GM21390 (cell line): ENCODE measurements around the gene EMCN.
"Not testable (repeated sequence)": the region's sequence is repeated elsewhere in the genome, so short reads cannot be mapped to it uniquely, and the experiment has no call there.

Experiments used
- ATAC-seq: cut with Tn5 transposase; IDR thresholded peaks from one replicate; pipeline ENCODE4 v1.9.1; 2021; ENCODE audit not compliant: unreplicated experiment

EMCN gene, protein sequence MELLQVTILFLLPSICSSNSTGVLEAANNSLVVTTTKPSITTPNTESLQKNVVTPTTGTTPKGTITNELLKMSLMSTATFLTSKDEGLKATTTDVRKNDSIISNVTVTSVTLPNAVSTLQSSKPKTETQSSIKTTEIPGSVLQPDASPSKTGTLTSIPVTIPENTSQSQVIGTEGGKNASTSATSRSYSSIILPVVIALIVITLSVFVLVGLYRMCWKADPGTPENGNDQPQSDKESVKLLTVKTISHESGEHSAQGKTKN

DNA sequence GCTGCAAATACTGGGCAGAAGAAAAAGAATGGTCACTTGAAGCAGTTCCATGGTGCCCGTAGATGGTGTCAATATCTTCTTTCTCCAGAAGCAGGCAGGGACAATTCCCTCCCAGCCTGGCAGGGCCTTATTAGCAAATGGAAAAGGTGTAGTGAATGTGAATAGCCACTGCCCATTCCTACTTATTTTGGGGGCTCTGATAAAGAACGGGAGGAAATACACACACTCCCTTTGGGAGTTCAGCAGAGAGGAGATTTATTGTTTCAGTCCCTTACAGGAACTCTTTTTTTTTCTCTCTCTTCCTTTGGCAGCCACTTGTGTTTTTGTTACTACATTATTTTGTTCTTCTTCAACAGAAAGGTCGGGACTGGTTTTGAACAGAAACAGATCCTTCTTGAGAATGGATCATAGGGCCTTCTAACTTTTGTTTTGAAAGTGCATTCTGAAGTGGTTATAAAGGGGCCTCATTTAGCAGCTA, at the start of gene EMCN:
EMCN (minus strand) TSS at position 159 of the 478 bp plus-strand sequence; CDS start at position 51, 108 bp downstream.
- ATAC-seq, result no peak

DNA sequence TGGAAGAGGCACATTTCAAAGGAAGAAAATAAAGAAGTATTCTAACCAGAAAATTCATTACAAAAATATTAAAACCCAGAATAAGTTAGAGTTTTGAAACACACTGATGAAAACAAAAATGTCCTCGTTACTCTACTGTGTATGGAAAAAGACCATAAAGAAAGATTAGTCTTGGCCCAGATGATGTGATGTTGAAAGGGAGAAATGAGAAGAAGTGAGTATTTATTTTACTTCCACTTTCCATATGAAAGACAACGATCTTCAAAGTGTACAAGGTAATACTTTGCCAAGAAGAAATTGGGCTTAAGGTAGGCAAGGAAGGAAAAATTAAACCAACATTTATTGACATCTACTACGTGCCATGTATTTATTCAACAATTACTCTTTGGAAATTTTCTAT, 48.6 kb upstream of the EMCN start:
- ATAC-seq, result peak; percentile 54

DNA sequence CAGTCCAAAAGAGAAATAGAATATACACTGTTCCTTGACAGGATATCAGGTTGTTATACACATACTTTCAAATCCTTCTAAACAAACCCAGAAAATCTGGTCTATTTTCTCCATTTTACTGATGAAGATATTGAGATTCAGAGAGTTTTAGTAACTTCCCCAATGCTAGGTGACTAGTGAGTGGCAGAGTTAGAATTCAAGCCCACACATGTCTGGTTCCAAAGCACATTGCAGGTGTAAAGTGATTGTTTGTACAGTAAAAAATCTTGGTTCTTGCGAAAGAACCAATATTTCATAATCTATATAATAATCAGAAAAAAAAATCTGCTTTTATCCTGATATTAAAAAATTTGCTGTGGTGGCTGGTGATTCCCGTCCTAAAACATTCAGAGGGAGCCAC, 39.5 kb upstream of the EMCN start:
- ATAC-seq, result no peak

DNA sequence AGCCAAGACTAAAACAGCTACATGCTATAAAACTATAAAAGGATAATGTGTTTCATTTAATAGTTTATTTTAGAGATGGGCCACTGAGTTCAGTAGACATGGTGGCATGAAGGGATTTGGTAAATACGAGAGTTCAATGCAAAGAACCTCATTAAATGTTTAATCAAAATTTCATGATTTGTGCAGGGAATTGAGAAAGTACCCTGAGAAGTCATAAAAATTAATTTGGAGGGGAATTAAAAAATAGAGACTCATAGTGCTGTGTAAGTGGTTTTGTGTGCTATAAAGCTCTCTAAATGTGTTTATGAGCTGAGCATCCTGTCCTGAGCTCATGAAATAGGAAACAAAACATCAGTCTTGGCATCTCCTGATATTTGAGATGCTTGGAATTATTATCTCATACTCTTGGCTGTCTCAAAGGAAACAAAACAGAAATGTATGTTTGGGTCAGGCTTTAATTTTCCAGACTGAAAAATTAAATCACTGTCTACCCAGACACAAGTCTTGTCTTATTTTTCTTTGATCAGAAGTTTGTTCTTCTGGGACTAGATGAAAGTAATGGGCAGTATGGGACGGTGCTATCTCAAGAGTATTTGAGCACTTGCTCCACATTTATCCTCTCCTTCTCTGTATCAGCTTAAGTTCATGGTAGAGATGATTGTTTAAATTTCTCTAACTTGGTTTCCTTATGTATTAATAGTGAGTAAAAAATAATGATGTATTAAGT, 38.0 kb upstream of the EMCN start:
- no peak for ATAC-seq

DNA sequence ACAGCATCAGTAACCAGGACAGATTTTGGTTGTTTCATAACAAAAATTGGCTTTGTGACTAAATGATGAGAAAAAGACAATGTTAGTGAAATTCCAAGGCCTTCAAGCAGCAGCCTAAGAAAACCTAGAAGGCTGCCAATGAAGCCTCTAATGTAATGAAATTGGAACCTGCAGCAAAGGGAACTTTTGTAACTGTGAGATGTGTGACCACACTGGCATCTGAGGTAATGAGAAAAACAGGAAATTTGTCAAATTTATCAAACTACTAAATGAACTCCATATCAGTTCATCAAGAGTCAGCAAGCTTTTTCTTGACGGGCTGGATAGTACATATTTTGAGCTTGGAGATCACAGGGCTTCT, 30.4 kb upstream of the EMCN start:
- no peak for ATAC-seq

DNA sequence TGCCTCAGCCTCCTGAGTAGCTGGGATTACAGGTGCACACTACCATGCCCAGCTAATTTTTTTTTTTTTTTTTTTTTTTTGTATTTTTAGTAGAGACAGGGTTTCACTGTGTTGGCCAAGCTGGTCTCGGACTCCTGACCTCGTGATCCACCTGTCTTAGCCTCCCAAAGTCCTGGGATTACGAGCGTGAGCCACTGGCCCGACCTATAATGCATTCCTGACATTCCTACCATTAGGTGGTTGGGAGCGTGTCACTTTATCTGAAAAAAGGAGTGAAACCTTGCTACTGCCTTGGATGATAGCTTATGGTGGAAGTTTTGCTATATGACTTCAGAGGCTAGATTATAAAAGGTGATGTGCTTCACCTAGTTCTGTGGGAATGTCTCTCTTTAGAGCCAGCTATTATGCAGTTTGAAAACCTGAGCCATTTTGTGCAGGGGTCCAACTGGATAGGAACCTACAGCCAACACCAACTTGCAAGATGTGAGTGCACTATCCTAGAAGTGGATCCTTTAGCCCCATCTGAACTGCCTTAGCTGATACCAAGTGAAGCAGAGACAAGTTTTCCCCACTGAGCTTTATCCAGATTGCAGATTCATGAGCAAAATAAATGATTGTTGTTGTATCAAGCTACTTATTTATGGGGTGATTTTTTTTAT, 29.8 kb upstream of the EMCN start:
- no peak for ATAC-seq

DNA sequence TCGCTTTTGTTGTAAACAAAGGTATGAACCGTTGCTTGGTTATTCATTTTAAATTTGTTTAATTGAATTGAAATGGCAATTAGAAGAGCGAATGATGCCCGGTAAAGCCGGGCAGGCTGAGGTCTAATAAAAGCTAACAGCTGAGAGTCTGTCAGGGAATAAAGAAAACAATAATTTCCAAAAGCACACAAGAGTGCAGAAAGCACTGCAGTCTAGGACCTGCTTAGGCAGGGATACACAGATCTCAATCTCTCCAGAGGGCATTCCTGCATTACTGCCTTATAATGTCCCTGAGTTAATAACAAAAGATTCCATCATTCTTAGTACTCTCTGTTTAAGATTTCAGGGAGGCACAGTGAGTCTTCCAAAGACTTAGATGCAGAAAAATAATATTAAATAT, 27.6 kb upstream of the EMCN start:
- no peak for ATAC-seq

DNA sequence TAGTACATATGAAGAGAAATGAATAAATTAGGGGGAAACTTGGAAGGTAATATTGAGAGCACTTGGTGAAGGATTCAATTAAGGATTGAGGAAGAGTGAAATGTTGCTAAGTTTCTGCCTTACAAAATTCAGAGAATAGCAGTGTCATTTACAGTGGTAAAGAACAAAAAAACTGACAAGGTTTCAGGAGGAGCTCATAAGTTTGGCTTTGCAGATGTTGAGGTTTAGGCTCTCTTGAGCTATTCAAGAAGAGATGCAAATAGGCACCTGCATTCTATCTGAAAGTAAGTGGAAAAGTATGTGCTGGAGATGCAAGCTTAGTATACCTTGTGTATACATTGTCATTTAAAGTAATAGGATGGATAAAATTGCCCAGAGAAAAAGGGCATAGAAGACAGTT, 22.3 kb upstream of the EMCN start:
- no peak for ATAC-seq

DNA sequence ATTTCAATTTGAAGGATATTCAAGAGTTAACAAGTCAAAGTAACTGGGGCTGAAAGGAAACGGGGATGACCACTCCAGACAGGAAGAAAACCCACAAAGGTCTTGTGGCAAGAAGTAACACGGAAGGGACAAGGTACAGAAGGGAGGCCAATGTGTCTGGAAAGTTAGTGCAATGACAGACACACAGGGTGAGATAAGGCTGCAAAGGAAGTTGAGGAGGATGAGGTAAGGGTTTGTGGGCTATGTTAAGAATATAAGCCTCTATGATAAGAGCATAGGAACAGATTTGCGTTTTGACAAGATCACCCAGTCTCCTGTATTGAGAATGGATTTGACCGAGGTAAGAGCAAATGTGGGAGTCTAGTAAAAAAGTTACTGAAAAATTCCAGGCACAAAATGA, 21.9 kb upstream of the EMCN start:
- no peak for ATAC-seq

DNA sequence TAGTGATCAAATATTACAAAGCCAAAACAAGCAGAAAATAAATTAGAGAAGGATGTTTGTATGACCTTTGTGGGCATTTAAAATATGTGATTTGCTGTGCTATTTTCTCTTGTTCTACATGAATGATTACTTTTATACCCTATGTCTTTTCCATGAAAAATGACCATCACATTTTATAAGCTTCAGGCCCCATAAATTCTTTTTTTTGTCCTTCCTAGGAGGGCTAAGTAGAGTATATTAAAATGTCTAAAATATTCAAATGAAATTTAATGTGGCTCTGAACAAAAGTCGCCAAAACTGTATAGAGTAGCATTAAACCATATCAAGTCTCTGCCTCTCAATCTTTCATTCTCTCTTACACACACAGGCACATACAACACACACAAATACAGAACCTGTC, 15.9 kb upstream of the EMCN start:
- ATAC-seq, result no peak

DNA sequence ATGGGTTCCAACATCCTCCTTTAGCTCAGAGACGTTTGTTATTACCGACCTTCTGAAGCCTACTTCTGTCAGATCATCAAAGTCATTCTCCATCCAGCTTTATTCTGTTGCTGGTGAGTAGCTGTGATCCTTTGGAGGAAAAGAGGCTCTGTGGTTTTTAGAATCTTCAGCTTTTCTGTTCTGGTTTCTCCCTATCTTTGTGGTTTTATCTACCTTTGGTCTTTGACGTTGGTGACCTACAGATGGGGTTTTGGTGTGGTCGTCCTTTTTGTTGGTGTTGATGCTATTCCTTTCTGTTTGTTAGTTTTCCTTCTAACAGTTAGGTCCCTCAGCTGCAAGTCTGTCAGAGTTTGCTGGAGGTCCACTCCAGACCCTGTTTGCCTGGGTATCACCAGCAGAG, 12.3 kb upstream of the EMCN start:
- ATAC-seq, result not testable (repeated sequence)

DNA sequence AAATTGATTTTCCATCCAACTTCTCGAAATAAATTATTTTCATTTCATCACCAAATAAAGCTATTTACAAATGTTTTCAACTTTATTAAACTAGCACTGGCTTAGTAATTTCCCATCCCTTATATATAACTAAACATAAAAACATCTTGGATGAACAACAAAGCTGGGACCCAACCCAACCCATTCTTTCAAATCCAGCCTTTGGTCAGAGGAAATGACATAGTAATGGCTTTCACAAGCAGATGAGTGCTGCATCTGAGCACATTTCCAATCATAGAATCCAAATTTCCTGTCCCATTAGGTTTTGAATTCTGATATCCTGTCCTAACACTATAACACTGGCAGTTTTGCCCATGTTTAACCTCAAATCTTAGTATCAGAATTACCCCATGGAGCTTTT, 7.9 kb upstream of the EMCN start:
- ATAC-seq, result no peak

DNA sequence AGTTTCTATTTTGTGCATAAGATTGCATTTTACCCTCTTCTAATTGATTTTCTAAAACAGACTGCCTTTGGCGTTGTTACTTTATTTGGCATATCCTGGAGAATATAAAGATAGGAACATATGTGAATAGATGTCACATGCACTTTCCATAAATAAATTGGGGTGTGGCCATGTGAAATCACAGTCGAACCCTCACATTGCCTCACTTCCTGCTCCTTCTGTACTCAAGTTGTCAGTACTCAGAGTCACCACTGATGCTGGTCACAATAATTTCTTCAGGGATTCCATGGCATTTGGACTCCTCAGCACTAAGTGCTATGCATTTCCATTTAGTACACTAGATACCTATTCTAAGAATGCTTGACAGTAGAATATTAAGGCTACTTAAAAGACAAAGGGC, 1.4 kb upstream of the EMCN start:
- ATAC-seq, result no peak

DNA sequence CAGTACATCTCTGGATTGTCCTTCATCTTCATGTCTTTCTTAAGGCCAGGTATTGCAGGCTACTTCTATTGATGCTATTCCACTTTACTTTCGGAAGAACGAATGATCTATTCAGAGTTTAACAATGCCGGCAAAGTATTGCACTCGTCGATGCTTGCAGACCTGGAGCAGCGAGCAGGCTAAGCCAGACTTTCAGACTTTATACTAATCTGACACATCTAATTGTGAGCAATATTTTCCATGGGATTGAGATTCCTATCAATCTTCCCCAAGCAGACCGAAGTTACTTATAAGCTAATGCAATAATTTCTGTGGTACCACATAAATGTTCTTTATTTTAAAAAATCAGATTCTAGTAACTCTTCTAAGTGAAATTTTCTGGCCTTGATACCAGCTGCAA, 1.6 kb downstream of the EMCN start:
- no peak for ATAC-seq

DNA sequence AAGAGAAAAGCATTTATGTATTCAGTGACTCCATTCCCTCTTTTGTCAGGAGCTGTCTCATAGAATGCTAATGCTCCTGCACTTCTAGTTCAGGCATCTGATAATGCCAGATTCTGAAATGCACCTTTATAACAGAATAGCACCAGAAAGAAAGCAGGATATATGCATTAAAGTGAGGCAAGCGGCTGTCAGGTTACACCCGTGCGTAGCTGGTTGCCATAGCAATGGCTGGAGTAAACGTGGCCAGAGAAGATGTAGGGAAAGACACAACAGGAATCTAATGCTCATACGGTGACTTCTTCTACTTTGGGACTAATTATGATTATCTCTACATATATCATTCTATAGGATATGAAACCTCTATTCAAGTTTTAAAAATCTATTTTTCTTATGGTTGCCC, 5.9 kb downstream of the EMCN start:
- no peak for ATAC-seq

DNA sequence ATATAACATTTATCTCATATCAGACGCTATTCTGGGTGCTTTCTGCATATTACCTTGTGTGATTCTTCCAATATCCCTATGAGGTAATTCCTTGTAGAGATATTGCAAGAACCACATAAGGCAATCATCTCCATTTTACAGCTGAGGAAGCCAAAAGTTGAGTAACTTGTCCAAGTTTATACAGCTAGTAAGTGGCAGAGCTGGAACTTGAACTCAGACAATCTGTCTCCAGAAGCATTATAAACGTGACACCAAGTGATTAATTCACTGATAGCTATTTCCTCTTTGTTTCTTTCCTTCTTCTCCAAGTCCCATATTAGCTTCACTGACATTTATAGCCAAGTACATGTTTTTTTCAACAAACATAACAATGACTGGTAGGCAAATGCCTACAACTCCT, 7.3 kb downstream of the EMCN start:
- no peak for ATAC-seq

DNA sequence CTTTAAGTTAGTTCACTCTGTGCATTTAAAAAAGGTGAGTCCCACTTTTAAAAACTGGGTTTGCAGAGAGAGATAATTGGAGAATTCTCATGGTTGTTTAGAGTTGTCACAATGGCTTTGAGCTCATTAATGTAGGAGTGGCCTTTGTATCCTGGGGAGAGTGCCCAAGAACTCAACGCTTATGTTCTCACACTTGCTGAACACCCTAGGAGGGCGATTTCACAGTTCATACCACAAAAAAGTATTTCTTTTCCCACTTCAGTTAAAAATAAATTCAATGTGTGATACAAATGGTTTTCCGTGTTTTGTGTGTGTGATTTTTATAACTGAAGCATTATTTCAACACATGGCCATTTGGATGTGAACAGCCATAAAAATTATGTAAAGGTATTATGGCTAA, 8.4 kb downstream of the EMCN start:
- ATAC-seq, result no peak

DNA sequence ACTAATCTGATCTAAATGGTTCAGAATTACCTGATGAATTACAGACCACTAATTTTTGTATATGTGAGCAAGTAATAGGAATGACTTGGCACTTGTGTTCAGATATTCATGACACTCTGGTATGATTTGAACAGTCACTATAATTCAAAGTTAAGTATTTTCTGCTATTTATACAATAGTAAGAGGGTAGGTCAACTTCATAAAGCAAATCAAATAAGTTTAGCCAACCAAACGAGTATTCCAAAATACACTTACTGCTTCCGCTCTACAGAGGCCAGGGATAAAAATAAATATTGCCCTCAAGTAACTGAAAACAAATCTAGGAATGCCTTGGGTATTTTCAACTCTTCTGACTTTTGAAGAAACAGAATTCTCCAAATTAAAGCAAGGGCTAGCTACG, 9.1 kb downstream of the EMCN start:
- no peak for ATAC-seq

DNA sequence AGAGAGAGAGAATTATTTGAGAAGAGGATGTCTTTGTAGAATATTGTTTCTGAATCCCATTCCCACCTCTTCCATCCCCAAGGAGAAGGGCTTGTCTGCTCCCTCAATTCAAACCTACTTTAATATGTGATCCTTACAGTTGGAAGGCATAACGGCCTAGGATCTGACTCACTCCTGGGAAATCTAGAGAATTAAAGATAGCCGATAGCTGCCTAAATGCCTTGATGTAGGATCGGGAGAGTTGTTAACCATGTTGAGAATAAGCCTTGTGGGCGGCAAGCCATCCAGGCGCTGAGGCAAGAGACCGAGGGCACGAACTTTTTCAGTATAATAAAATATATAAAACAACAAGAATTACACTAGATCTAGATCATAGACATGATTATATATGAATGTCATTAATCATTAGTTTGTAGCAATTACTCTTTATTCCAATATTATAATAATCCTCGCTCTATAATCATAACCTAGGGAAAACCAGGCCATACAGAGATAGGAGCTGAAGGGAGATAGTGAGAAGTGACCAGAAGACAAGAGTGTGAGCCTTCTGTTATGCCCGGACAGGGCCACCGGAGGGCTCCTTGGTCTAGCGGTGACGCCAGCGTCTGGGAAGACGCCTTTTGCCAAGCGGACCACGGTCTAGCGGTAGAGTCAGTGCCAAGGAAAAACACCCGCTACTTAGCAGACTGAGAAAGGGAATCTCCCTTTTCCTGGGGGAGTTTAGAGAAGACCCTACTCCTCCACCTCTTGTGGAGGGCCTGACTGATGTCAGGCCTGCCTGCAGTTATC, 13.5 kb downstream of the EMCN start:
- ATAC-seq, result no peak

DNA sequence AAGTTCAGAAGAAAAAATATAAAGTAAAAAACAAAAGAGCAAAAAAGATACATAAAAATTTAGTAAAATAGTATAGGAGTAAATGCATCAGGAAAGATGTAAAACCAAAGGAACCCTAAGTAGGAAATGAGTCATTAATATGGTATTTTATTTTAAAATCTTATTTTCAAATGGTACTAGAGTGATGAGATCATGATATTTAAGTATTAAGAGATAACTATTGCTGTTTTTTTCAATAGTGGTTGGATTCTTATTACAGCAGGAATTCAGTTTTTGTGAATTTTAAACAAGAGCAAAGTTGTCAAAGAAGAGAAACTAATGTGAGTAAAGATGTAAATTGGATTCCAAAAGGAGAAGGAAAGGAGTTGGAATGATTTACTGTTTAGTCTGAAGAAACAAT, 20.0 kb downstream of the EMCN start:
- no peak for ATAC-seq

DNA sequence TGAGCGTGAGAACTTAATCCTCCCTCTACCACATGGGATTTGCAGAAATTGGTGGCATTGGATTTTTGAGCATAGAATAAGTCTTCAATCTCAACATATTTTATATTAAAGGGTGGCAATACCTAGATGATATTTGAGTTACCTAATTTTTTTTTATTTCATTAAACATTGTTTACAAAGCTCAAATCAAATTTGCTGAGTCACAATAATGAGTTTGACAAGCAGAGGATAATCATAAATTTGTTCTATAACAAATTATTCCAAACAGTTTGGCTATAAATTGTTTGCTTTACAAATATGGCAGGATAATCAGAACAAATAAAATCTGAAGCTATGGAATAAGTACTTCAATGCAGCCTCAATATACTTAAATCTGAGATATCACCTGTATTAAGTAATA, 22.7 kb downstream of the EMCN start:
- ATAC-seq, result no peak

DNA sequence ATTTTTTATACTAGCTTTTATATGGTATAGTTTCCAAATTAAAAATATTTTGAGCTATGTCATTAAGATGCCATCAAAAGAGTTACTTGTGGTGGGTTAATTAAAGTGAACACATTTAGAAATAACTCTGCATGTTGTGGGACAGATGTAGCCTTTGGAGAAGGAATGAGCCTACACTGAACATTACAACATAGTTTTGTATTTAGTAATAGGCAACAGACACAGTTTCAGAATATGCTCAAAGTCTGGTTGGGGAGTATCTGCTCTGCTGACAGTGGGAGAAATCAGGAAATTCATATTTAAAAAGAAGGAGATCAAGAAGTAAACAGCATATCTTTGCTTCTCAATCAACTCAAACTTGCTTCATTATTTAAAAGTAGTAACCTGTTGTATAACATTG, 23.7 kb downstream of the EMCN start:
- ATAC-seq, result no peak
